GM19351 (cell line): ENCODE data around the gene COL6A2.

Experiments used
- ATAC-seq: cut with Tn5 transposase; IDR thresholded peaks from one replicate; pipeline ENCODE4 v1.9.1; 2021; ENCODE audit warnings: mild to moderate bottlenecking, moderate library complexity; ENCODE audit not compliant: unreplicated experiment

COL6A2 gene

DNA sequence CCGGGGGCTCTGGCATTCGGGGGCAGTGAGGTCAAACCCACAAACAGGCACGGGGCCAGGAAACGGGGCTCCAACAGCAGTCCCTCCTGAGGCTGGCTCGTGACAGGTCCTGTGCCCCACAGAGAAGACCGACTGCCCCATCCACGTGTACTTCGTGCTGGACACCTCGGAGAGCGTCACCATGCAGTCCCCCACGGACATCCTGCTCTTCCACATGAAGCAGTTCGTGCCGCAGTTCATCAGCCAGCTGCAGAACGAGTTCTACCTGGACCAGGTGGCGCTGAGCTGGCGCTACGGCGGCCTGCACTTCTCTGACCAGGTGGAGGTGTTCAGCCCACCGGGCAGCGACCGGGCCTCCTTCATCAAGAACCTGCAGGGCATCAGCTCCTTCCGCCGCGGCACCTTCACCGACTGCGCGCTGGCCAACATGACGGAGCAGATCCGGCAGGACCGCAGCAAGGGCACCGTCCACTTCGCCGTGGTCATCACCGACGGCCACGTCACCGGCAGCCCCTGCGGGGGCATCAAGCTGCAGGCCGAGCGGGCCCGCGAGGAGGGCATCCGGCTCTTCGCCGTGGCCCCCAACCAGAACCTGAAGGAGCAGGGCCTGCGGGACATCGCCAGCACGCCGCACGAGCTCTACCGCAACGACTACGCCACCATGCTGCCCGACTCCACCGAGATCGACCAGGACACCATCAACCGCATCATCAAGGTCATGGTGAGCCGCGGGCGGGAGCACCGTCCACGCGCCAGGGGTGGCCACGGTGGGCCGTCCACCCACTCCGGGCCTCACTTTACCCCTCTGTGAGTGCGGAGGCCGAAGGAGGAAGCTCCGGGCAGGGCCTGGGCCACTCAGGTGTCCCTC, 14.2 kb downstream of the COL6A2 start:
- ATAC-seq: no peak

- ATAC-seq: no peak
Observed at GRCh38 chr21:46112725-46113215, 14.9 kb downstream of the COL6A2 start.

DNA sequence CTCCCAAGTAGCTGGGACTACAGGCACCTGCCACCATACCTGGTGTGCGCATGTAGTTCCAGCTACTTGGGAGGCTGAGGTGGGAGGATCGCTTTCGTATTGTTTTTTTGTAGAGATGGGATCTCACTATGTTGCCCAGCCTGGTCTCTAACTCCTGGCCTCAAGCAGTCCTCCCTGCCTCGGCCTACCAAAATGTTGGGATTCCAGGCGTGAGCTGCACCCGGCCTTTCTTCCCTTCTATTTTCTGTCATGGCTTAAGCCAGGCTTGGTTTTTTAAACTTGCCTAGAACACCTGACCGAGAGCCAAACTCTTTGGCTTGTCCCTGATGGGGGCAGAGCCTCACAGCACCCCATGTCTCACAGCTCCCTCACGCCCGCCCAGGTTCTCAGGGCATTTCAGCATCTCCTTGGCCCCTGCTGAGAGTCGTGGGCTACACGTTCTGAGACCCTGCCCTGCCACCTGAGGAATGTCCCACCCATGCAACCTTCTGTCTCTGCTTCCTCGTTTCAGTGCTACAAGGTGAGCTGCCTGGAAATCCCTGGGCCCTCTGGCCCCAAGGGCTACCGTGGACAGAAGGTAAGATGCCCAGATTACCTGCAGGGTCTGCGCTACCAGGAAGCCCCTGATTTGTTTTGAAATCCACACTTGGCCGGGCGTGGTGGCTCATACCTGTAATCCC, 15.7 kb downstream of the COL6A2 start:
- ATAC-seq: no peak

DNA sequence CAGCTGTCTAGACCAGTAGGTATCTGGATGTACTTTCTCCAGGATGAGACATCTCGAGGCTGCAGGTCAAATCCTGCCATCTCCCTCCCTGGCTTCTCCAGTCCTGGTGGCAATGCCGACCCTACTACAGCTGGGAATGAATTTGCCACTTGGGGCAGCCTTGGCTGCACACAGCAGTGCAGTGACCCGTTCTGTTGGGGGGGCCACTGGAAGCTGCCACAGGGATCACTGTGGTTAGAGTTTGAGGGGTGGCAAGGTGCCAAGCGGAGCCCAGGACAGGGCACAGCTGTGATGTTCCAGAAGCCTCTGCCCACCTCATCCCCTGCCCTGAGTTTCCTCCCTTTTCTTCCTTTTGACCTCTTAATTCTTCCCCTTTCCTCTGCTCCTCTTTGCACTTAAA, 17.1 kb downstream of the COL6A2 start:
- ATAC-seq: no peak

DNA sequence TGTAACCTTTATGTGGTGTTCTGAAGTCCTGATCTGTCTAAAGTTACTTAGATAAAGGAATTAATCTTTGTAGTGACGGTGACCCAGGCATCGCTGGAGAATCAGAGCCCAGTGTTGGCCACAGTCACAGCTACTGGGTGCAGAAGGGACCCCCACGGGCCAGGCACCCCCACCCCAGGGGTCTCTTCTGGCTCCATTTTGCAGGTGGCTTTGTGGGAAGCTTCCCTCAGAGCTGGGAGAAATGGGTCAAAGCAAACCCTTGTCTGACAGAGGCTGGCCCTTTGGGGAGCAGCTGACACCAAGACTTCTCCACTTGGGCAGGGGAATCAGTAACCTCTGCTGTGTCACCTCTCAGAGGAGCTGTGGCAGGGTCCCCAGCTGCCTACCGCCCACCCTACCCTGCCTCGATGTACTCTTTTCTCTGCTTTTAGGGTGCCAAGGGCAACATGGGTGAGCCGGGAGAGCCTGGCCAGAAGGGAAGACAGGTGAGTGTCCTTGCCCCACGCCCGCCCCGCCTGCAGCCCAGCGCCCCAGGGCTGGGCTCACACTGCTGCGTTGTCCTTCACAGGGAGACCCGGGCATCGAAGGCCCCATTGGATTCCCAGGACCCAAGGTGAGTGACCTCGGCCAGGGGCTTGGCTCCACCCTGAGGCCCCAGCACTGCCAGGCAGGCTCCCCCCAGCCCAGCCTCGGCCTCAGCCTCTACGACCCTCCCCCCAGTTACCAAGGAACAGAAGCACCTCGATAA, 17.7 kb downstream of the COL6A2 start:
- ATAC-seq: no peak

GRCh38 chr21:46116189-46116775, 18.4 kb downstream of the COL6A2 start:
- no peak for ATAC-seq

DNA sequence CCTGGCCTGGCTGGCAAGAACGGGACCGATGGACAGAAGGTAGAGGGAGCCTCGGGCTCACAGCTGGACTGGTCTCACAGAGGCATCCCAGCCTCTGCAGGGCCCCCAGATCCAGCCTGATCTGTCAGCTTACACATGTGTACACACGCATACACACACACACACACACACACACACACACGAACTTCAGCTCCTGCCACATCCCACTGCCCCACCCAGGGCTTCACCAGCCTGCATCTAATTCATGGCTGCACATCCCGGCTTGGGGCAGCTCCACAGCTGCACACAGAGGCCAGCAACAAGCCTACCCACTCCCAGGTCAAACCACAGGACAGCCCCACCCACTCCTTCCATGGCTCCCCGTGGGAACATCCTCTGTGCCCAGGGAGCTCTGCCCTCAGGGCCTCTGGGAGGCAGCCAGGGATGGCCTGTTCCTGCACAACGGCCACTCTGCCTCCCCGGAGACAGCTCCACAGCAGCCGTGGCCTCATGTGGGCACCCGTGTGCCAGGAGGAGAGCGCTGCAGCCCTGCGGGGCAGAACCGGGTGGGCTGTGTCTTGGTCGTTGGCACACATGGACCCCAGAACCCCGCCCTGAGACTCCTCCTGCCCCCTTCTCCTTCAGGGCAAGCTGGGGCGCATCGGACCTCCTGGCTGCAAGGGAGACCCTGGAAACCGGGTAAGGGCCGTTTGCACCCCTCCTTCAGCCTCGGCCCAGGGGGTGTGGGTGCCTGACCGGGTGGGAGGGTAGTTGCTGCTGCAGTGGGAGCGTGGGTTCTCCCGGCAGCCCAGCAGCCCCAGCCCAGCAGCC, 19.1 kb downstream of the COL6A2 start:
- no peak for ATAC-seq

DNA sequence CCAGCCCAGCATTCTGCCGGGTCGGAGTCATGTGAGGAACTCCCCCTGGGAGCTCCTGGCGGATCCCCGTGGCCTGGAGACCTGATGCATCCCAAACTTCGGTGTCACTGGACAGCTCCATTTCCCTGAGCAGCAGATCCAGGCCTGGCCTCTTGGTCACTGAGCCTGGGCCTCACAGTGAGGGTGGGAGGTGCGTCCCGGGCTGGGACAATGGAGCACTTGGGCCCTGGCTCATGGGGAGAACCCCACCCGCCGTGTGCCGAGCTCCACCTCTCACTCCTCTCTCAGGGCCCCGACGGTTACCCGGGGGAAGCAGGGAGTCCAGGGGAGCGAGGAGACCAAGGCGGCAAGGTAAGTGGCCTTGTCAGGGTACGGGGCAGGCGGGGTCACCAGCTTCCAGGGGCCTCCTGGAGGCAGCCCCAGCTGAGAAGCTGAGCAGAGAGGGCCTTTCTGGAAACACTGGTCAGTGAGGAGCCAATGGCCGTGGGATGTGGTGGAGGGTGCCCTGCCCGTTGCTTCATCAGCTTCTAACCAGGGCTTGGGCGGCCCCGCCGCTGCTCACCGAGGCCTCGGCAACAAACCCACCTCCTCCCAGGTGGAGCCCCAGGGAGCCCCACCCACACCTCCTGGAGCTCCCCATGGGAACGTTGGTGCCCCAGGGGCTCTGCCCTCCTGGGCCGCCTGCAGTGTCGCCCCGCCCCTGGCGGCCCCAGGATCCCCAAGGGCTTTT, 19.8 kb downstream of the COL6A2 start:
- ATAC-seq: no peak

DNA sequence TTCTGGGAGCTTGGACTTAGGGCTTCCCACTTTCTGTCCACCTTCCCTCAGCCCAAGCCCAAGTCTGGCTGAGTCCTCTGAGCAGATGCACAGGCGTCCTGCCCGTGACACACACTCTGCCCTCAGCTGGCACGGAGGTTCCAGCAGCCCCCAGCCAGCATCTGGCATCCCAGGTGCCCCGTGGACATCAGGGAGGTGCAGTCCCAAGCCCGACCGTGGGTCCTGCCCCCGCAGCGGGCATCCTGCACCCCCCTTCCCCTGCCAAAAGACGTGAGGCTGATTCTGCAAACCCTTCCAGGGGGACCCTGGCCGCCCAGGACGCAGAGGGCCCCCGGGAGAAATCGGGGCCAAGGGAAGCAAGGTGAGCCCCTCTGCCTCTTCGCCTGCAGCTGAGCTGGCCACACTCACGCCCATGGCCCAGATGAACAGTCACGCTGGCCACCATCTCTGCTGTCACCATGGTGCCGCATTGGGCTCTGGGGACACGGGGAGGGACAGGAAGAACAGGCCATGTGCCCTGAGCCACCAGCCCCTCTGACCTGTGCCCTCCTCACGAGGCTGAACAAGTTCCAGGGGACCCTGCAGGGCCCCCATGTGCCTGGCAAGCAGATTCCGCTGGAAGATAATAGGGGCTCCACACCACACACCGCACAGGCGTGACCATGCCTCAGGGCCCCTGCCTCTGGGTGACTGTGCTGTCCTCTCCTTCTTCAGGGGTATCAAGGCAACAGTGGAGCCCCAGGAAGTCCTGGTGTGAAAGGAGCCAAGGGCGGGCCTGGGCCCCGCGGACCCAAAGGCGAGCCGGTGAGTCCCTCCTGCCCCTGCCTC, 20.6 kb downstream of the COL6A2 start:
- ATAC-seq: no peak

- no peak for ATAC-seq
Observed at GRCh38 chr21:46119144-46119636, 21.3 kb downstream of the COL6A2 start.

- ATAC-seq: no peak
Observed at GRCh38 chr21:46119637-46120271, 21.8 kb downstream of the COL6A2 start.

DNA sequence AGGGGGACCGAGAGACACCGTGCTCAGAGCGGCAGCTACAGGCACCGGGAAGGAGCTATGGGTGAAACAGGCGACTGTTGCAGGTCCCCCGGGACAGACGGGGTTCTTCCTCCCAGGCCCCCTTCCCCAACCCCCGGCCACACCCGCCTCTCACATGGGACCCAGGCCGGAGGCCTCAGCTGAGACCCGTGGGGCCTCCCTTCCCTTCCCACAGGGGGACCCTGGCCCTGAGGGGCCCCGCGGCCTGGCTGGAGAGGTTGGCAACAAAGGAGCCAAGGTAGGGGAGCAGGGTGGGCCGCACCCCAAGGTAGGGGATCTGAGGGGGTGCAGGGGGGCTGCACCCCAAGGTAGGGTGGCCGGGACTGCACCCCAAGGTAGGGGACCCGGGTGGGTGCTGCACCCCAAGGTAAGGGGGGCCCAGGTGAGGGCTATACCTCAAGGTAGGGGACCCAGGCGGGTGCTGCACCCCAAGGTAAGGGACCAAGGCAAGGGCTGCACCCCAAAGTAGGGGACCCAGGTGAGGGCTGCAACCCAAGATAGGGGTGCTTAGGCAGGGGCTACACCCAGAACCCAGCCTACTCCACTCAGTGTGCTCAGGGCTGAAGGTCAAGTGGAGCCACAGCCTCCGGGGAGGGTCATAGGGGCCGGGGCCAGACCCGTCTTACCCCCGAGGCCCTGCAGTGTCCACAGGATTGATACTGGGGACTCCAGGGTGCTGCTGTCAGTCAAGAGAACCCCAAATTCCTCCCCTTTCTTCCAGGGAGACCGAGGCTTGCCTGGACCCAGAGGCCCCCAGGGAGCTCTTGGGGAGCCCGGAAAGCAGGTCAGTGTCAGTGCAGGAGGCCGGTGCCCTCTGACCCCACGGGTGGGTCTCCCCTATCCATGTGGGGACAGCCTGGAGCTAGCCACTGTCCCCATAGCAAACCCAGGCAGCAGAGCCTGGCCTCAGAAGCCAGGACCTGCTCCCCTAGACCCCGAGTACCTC, 22.7 kb downstream of the COL6A2 start:
- no peak for ATAC-seq

- ATAC-seq: no peak
Observed at GRCh38 chr21:46121286-46122221, 23.6 kb downstream of the COL6A2 start.

GRCh38 chr21:46122237-46122671, 24.3 kb downstream of the COL6A2 start:
- no peak for ATAC-seq

GRCh38 chr21:46122758-46123683, 25.1 kb downstream of the COL6A2 start:
- no peak for ATAC-seq
